NCI-H82 treated with DMSO at 0.1 percent for 48 hours (cell line): ENCODE results near the gene GOLIM4.
"Not testable (repeated sequence)": the region's sequence is repeated elsewhere in the genome, so short reads cannot be mapped to it uniquely, and the experiment has no call there.

Experiments used
- DNase-seq: peaks from one replicate; lab custom pipeline; 2025; ENCODE audit not compliant: unreplicated experiment; lab: John Stamatoyannopoulos, UW

The GOLIM4 gene

GRCh38 chr3:168080022-168080421 is 15.7 kb downstream of the GOLIM4 start:
- DNase-seq, result no peak

GRCh38 chr3:168077091-168077490 is 18.6 kb downstream of the GOLIM4 start:
- DNase-seq, result no peak

- no peak for DNase-seq
Measured at GRCh38 chr3:168073842-168074605, 21.7 kb downstream of the GOLIM4 start.

- no peak for DNase-seq
Measured at GRCh38 chr3:168072323-168072650, 23.4 kb downstream of the GOLIM4 start.

- no peak for DNase-seq
Measured at GRCh38 chr3:168071591-168072322, 24.0 kb downstream of the GOLIM4 start.

- DNase-seq, result no peak
Measured at GRCh38 chr3:168070919-168071318, 24.8 kb downstream of the GOLIM4 start.

GRCh38 chr3:168068346-168068745 is 27.4 kb downstream of the GOLIM4 start:
- no peak for DNase-seq

- no peak for DNase-seq
Measured at GRCh38 chr3:168066882-168067281, 28.8 kb downstream of the GOLIM4 start.

GRCh38 chr3:168065569-168065968 is 30.2 kb downstream of the GOLIM4 start:
- DNase-seq, result no peak

GRCh38 chr3:168063122-168063521 is 32.6 kb downstream of the GOLIM4 start:
- no peak for DNase-seq

GRCh38 chr3:168062679-168063078 is 33.0 kb downstream of the GOLIM4 start:
- no peak for DNase-seq

GRCh38 chr3:168061332-168061996 is 34.3 kb downstream of the GOLIM4 start:
- no peak for DNase-seq

- no peak for DNase-seq
Measured at GRCh38 chr3:168060317-168060716, 35.4 kb downstream of the GOLIM4 start.

GRCh38 chr3:168058481-168058880 is 37.2 kb downstream of the GOLIM4 start:
- DNase-seq, result no peak

- not testable (repeated sequence) for DNase-seq
Measured at GRCh38 chr3:168056398-168057230, 39.1 kb downstream of the GOLIM4 start.

GRCh38 chr3:168054447-168054846 is 41.3 kb downstream of the GOLIM4 start:
- DNase-seq, result no peak

GRCh38 chr3:168053115-168053514 is 42.6 kb downstream of the GOLIM4 start:
- no peak for DNase-seq

- no peak for DNase-seq
Measured at GRCh38 chr3:168052515-168052914, 43.2 kb downstream of the GOLIM4 start.

- no peak for DNase-seq
Measured at GRCh38 chr3:168051531-168052471, 43.9 kb downstream of the GOLIM4 start.

- DNase-seq, result no peak
Measured at GRCh38 chr3:168051070-168051469, 44.7 kb downstream of the GOLIM4 start.
